Kidney glomerular epithelial cell (primary cell): ENCODE results near the gene SIPA1L2.

Source experiments
- DNase-seq: peaks from one replicate; lab custom pipeline; 2025; lab: John Stamatoyannopoulos, UW

Gene SIPA1L2, protein sequence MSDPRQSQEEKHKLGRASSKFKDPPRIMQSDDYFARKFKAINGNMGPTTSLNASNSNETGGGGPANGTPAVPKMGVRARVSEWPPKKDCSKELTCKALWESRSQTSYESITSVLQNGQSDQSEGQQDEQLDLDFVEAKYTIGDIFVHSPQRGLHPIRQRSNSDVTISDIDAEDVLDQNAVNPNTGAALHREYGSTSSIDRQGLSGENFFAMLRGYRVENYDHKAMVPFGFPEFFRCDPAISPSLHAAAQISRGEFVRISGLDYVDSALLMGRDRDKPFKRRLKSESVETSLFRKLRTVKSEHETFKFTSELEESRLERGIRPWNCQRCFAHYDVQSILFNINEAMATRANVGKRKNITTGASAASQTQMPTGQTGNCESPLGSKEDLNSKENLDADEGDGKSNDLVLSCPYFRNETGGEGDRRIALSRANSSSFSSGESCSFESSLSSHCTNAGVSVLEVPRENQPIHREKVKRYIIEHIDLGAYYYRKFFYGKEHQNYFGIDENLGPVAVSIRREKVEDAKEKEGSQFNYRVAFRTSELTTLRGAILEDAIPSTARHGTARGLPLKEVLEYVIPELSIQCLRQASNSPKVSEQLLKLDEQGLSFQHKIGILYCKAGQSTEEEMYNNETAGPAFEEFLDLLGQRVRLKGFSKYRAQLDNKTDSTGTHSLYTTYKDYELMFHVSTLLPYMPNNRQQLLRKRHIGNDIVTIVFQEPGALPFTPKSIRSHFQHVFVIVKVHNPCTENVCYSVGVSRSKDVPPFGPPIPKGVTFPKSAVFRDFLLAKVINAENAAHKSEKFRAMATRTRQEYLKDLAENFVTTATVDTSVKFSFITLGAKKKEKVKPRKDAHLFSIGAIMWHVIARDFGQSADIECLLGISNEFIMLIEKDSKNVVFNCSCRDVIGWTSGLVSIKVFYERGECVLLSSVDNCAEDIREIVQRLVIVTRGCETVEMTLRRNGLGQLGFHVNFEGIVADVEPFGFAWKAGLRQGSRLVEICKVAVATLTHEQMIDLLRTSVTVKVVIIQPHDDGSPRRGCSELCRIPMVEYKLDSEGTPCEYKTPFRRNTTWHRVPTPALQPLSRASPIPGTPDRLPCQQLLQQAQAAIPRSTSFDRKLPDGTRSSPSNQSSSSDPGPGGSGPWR (N-terminal part only)

DNA sequence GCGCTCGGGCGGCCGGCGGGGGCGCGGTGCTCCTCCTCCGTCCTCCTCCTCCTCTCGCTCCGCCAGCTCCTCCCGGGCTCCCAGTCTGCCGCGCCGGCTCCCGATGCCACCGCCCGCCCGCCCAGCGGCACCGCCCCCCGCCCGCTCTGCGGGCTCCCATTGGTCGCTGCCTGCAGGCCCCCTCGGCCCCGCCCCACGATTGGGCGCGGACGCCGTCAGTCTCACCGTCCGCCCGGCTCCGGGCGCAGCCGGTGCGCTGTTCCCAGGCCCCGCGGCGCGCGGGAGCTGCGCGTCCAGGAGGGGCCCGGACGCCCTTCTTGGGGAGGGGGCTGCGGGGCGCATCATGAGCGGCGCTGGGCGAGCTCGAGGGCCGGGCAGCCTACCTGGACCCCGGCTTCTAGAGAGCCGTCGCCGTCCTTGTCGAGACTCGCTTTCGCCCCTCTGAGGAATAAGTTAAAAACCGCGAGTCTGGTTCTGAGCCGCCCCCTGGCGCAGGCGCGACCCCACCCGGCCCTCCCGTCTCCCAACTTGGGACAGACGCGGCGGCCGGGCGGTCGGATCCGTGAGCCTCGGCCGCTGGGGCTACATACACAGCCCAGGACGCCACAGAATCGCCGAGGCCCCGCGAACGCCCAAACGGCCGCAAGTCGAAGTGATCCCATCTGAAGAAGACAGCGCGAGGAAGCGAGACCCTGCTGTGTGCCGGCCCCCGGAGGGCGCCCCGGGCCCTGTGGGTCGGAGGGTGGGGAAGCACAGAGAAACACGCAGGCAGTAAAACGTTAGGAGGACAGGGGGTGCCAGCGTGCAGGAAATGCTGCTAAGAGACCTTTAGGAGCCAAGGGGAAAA, at the start of gene SIPA1L2:
Gene SIPA1L2, minus strand, starts transcription at position 87 of the 847 bp plus-strand sequence. CDS start 114,794 bp downstream, outside the sequence.
- peak; percentile 84 for DNase-seq

GRCh38 chr1:232678185-232678886, 48.4 kb upstream of the SIPA1L2 start:
- peak; percentile 22 for DNase-seq

GRCh38 chr1:232676307-232676706, 46.4 kb upstream of the SIPA1L2 start:
- DNase-seq: peak; percentile 1

DNA sequence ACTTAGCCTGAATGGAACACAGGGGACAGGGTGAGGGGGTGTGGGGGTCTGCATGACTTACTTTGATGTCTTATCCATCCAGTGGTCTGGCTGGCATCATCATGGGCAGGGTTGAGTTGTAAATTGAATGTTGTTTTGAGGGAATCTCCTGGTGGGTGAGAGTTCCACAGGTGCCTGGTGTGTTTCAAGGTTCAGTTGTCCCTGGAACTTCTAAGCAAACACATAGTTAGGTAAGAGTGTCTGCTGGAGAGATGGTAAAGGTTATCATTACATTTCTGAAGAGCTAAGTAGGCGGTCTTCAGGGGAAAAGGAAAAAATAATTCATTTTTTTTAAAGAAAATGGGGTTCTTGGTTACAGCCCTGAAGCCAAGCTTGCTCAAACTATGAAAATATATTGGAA, 46.0 kb upstream of the SIPA1L2 start:
- no peak for DNase-seq

DNA sequence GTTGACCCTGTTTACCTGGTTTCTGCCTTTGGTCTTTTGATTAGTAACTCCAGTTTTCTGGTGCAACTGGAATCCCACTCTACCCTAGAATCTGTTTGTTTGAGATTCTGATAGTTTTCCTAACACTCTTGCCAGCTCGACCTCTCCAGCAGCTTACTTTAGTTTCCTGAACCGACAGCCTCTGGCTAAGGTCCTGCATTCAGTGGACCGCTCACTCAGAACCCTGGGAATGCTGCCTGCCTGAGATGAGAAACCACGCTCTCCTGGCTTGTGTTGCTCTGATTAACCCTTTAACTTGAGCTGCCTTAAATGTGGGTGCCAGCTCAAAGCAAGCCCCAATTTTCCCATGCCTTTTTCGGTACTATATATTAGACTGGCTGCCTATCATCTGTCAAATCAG, 45.3 kb upstream of the SIPA1L2 start:
- DNase-seq: no peak

GRCh38 chr1:232673256-232673655, 43.3 kb upstream of the SIPA1L2 start:
- no peak for DNase-seq

DNA sequence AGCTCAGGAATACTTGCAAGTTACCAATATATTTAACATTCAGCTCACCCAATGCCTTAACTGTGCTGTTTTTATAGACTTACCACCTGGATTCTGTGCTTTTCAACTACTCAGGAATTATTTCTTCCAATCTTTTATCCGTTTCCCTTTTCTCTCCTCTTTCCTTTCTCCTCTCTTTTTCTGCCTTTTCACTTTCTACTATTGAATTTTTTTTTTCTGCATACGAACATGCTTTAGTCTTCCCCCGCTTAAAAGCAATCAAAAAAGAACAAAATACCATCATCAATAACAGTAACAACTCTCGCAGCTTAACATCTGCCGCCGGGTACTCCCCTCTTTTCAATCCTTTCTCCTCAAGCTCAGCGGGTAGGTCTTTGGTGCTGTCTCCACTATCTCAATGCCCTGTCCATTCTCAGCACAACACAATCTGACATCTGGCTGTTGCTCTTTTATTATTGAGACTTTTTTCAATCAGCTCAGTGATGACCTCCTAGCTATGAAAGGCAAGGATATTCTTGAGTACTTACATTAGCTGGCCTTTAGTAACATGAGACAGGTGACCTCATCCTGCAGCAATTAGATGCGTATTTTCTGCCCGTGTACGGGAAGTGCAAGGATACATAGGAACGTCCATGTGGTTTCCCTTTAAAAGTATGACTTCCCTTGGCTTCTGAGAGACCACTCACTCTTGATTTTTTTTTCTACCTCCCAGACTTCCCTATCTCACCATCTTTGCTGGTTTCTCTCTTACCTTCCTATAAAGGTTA, 40.2 kb upstream of the SIPA1L2 start:
- DNase-seq: no peak

GRCh38 chr1:232667778-232668165, 37.8 kb upstream of the SIPA1L2 start:
- no peak for DNase-seq

- DNase-seq: no peak
Measured at GRCh38 chr1:232667094-232667777, 37.3 kb upstream of the SIPA1L2 start.

GRCh38 chr1:232664844-232665777, 35.2 kb upstream of the SIPA1L2 start:
- DNase-seq: no peak

GRCh38 chr1:232662910-232663309, 33.0 kb upstream of the SIPA1L2 start:
- no peak for DNase-seq

DNA sequence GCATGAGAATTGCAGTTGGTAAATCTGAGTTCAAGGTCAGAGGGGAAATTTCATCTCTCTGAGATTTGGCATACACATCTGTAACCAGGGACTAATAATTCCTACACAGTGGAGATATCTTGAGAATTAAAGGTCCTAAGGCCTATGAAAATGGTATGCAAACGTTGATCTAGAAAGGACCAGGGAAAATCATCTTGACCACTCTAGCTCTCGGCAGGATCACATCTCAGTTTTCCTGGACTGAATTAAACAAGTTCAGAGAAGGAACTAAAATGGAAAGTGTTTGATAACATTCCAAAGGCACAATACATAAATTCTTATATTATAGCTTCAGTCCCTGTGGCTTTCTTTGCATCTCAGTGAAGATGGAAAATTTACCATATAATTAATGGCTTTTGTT, 28.5 kb upstream of the SIPA1L2 start:
- DNase-seq: no peak

DNA sequence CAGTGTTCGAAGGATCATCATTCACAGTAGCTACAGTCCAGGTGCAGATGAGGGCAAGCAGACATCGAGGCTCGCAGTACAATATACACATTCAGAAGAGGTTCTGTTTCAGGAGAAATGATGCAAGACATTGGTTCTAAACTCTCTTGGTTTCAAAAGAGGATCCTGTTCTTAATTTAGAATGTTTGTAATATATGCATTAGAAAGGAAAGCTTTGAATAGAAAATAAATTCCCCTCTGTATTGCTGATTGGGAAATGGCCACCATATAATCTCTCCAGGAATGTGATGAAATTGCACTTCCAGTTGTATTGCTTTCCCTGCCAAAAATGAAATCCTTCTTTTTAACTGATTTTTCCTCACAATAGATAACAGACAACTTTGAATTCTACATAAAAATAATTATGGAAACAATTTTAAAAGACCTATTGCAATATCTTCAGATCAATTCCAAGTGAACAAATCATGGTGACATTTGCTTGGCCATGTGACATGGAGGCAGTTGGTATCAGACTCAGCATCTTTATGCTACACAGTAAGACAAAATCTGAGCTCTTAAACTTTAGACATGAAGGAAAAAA, 27.6 kb upstream of the SIPA1L2 start:
- no peak for DNase-seq

- no peak for DNase-seq
Measured at GRCh38 chr1:232655746-232656085, 25.8 kb upstream of the SIPA1L2 start.

- no peak for DNase-seq
Measured at GRCh38 chr1:232655028-232655745, 25.3 kb upstream of the SIPA1L2 start.

DNA sequence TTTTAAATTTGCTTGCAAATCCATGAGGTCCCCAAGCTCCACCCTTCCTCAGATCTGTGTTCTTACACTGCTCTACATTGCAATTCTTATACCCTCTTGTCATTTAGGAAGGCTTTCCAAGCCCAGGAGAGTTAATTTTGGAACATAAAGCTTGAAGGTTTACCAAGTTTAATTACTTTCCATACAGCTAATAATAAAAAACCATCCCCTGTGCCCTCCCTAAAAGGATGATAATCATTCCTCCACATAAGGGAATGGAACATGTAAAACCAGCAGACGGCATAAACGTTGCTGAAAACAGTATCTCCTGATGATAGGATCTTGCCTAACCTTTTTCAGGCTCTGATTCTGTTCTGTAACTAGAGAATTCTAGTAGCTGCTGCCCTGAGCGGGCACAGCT, 23.9 kb upstream of the SIPA1L2 start:
- DNase-seq: no peak

DNA sequence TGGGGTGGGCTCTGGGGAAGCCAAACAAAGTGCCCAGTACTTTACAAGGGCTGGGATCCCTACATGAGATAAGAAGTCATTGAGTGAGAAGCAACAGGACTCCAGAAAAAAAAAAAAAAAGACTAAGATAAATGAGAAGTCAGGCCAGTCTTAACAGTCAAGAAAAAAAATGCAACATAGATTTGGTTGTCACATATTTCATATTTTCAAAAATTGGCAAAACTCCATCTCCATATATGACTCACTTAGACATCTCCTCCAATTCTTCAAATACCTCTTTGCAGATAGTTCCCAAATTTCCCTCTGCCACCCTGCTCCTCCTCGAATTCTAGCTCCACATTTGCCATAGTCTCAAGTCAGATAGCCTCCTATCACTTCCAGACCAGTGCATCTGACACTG, 20.9 kb upstream of the SIPA1L2 start:
- DNase-seq: no peak
